ENCODE data around the gene COPRS.
"Not testable (repeated sequence)": the region's sequence is repeated elsewhere in the genome, so short reads cannot be mapped to it uniquely, and the experiment has no call there.

The COPRS gene

GRCh38 chr17:31825961-31826691, 32.9 kb downstream of the COPRS start:
- H3K9me3 ChIP-seq = no peaks in the 10 kb centered on the region
- no peaks in the 10 kb centered on the region for H3K27me3 ChIP-seq
- no peaks in the 10 kb centered on the region for H3K36me3 ChIP-seq
- H3K4me3 ChIP-seq = no peak overlapping the region
- DNase-seq = peak; percentile 32 to 82
- peak overlapping the region; percentile 32 to 36 for H3K27ac ChIP-seq
- TF ChIP-seq CTCF (IDR thresholded peaks at IDR 0.05) = no peak
- intact Hi-C loops (cut with DNase I; ENCODE audit: low total_unique reads) = no loop called here
- H3K4me1 ChIP-seq = peaks cover 0 to 9% (median 3%) of the 10 kb centered on the region in 4 donors

GRCh38 chr17:31824766-31825360, 34.2 kb downstream of the COPRS start:
- no peak overlapping the region for H3K4me3 ChIP-seq
- H3K36me3 ChIP-seq = no peaks in the 10 kb centered on the region
- H3K27me3 ChIP-seq = no peaks in the 10 kb centered on the region
- H3K9me3 ChIP-seq = no peaks in the 10 kb centered on the region
- no peak for TF ChIP-seq CTCF (IDR thresholded peaks at IDR 0.05)
- DNase-seq = no peak
- H3K4me1 ChIP-seq = peaks cover 0 to 4% (median 0%) of the 10 kb centered on the region in 4 donors
- intact Hi-C loops (cut with DNase I; ENCODE audit: low total_unique reads) = no loop called here
- H3K27ac ChIP-seq = no peak overlapping the region

- H3K4me1 ChIP-seq = peaks cover 0 to 4% (median 0%) of the 10 kb centered on the region in 4 donors
- H3K27me3 ChIP-seq = no peaks in the 10 kb centered on the region
- no peak for TF ChIP-seq CTCF (IDR thresholded peaks at IDR 0.05)
- intact Hi-C loops (cut with DNase I; ENCODE audit: low total_unique reads) = no loop called here
- H3K27ac ChIP-seq = no peak overlapping the region
- no peak for DNase-seq
- H3K4me3 ChIP-seq = no peak overlapping the region
- no peaks in the 10 kb centered on the region for H3K9me3 ChIP-seq
- no peaks in the 10 kb centered on the region for H3K36me3 ChIP-seq
These were observed 36.0 kb downstream of the COPRS start for GRCh38 chr17:31823014-31823413.

- Histone ChIP-seq H3K4me1 (peaks cover 0 to under 1% (median 0%) of the 10 kb centered on the region in 4 donors), H3K27me3 (no peaks in the 10 kb centered on the region), H3K27ac (no peak overlapping the region), H3K36me3 (no peaks in the 10 kb centered on the region), H3K4me3 (no peak overlapping the region), H3K9me3 (no peaks in the 10 kb centered on the region)
- intact Hi-C loops (cut with DNase I; ENCODE audit: low total_unique reads) = no loop called here
- no peak for DNase-seq
- TF ChIP-seq CTCF (IDR thresholded peaks at IDR 0.05) = no peak
These were observed 38.2 kb downstream of the COPRS start for GRCh38 chr17:31820691-31821435.

- Histone ChIP-seq H3K27me3 (no peaks in the 10 kb centered on the region), H3K9me3 (no peaks in the 10 kb centered on the region), H3K4me3 (no peak overlapping the region), H3K27ac (no peak overlapping the region), H3K4me1 (peaks cover 0 to 4% (median 0%) of the 10 kb centered on the region in 4 donors), H3K36me3 (no peaks in the 10 kb centered on the region)
- TF ChIP-seq CTCF (IDR thresholded peaks at IDR 0.05) = no peak
- DNase-seq = no peak
- intact Hi-C loops (cut with DNase I; ENCODE audit: low total_unique reads) = no loop called here
These were observed 39.5 kb downstream of the COPRS start for GRCh38 chr17:31819578-31819977.

- H3K4me3 ChIP-seq; DNase-seq; H3K4me1 ChIP-seq; H3K27me3 ChIP-seq; H3K27ac ChIP-seq; H3K9me3 ChIP-seq; H3K36me3 ChIP-seq; intact Hi-C loops (cut with DNase I; ENCODE audit: low total_unique reads): not testable (repeated sequence)
These were observed 40.2 kb downstream of the COPRS start for GRCh38 chr17:31818863-31819262.
